ENCODE measurements around the gene GPR55.

DNA sequence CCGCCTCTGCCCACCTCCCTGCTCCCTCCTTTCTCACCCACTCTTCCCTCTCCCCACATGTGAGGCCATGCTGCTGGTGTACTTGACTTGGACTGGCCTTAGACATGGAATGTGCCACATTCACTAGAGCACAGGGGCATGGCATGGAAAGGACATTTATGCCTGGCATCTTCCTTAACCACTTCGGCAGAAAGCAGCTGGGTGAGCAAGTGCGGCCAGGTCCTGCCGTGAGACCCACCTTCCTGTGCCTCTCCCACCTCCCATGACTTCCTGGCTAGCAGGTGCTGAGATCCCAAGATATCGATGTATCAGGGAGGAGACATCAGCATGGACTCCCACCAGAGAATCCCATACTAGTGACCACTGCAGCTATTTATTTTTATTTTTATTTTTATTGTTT, 13.0 kb downstream of the GPR55 start:
- TF ChIP-seq, protein P1, sequence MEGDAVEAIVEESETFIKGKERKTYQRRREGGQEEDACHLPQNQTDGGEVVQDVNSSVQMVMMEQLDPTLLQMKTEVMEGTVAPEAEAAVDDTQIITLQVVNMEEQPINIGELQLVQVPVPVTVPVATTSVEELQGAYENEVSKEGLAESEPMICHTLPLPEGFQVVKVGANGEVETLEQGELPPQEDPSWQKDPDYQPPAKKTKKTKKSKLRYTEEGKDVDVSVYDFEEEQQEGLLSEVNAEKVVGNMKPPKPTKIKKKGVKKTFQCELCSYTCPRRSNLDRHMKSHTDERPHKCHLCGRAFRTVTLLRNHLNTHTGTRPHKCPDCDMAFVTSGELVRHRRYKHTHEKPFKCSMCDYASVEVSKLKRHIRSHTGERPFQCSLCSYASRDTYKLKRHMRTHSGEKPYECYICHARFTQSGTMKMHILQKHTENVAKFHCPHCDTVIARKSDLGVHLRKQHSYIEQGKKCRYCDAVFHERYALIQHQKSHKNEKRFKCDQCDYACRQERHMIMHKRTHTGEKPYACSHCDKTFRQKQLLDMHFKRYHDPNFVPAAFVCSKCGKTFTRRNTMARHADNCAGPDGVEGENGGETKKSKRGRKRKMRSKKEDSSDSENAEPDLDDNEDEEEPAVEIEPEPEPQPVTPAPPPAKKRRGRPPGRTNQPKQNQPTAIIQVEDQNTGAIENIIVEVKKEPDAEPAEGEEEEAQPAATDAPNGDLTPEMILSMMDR (IDR thresholded peaks at IDR 0.05; ENCODE audit: poor library complexity, severe bottlenecking) = no peak
- TF ChIP-seq EZH2 (IDR thresholded peaks at IDR 0.05; ENCODE audit: borderline replicate concordance, insufficient read depth, low read length, poor library complexity, severe bottlenecking) (no peak), TAF1 (IDR thresholded peaks at IDR 0.05; ENCODE audit: low read depth) (no peak), EP300 (conservative IDR thresholded peaks at IDR 0.05; ENCODE audit: poor library complexity, severe bottlenecking) (no peak), POLR2AphosphoS5 (IDR thresholded peaks at IDR 0.05) (no peak), SMC3 (conservative IDR thresholded peaks at IDR 0.05; ENCODE audit: poor library complexity) (no peak), RAD21 (conservative IDR thresholded peaks at IDR 0.05) (no peak)
- TF ChIP-seq, protein P2, sequence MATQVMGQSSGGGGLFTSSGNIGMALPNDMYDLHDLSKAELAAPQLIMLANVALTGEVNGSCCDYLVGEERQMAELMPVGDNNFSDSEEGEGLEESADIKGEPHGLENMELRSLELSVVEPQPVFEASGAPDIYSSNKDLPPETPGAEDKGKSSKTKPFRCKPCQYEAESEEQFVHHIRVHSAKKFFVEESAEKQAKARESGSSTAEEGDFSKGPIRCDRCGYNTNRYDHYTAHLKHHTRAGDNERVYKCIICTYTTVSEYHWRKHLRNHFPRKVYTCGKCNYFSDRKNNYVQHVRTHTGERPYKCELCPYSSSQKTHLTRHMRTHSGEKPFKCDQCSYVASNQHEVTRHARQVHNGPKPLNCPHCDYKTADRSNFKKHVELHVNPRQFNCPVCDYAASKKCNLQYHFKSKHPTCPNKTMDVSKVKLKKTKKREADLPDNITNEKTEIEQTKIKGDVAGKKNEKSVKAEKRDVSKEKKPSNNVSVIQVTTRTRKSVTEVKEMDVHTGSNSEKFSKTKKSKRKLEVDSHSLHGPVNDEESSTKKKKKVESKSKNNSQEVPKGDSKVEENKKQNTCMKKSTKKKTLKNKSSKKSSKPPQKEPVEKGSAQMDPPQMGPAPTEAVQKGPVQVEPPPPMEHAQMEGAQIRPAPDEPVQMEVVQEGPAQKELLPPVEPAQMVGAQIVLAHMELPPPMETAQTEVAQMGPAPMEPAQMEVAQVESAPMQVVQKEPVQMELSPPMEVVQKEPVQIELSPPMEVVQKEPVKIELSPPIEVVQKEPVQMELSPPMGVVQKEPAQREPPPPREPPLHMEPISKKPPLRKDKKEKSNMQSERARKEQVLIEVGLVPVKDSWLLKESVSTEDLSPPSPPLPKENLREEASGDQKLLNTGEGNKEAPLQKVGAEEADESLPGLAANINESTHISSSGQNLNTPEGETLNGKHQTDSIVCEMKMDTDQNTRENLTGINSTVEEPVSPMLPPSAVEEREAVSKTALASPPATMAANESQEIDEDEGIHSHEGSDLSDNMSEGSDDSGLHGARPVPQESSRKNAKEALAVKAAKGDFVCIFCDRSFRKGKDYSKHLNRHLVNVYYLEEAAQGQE (IDR thresholded peaks at IDR 0.05; ENCODE audit: borderline replicate concordance) = no peak

Data from neural cell (in vitro differentiated cells).